Measurements from ENCODE around the gene ZNF135. TPM values are rescaled to one million over a fixed set of nuclear protein-coding genes. Genes with fewer than 3 reads are reported as not detected.

The ZNF135 gene
- total and polyA plus RNA-seq, 2 of the 4 experiments (the other 2 are of a cell fraction), result 2.4 to 2.7 TPM

DNA sequence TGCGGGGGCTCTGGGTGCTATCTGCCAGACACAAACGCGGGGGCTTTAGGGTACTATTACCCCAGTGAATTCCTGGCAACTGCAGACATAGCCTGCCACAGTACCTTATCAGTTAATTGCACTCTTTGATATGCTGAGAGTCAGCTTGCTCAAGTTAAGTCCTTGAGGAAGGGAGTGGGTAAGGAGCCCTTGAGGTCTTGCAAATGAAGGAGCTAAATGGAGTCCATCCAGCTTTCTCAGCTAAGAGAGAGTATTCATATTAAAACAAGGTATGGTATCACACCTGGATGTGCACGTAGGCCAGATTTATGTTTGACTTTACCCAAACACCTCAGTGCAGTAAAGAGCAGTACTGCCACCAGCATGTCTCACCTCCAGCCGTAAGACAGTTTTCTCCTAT lies 44.9 kb upstream of the ZNF135 start:
- no peak overlapping the region for H3K9ac ChIP-seq (ENCODE audit: low read depth, low read length)
- H3K56ac ChIP-seq (ENCODE audit: extremely low read depth, insufficient read depth, low read length), result no peak overlapping the region
- H2AFZ ChIP-seq (replicated peaks; ENCODE audit: low read length, poor library complexity), result no peak overlapping the region
- H4K91ac ChIP-seq (ENCODE audit: insufficient read depth, low read depth, low read length), result no peak overlapping the region
- no peak overlapping the region for H2BK5ac ChIP-seq (ENCODE audit: low read depth, low read length, poor library complexity, severe bottlenecking)
- no peaks in the 10 kb centered on the region for H4K20me1 ChIP-seq (ENCODE audit: insufficient read depth, low read length)
- H3K4ac ChIP-seq (ENCODE audit: low read depth, low read length), result no peak overlapping the region
- peaks cover 57% of the 10 kb centered on the region for H3K9me3 ChIP-seq (ENCODE audit: control insufficient read depth, insufficient read depth, low read length)
- DNase-seq, result no peak
- no peak overlapping the region for H4K8ac ChIP-seq (ENCODE audit: low read depth in 2 of 2, low read length in 2 of 2)
- no peak for ATAC-seq (ENCODE audit: low read depth)
- H2BK20ac ChIP-seq (ENCODE audit: low read depth, low read length), result no peak overlapping the region
- no peak for TF ChIP-seq USF2 (IDR thresholded peaks at IDR 0.05; ENCODE audit: low read depth, low read length)
- no peak for TF ChIP-seq MAZ (IDR thresholded peaks at IDR 0.05; ENCODE audit: borderline replicate concordance, low read depth, low read length)
- TF ChIP-seq MAFK (IDR thresholded peaks at IDR 0.05; ENCODE audit: low read depth, low read length), result no peak
- TF ChIP-seq CEBPB (IDR thresholded peaks at IDR 0.05; ENCODE audit: low read depth, low read length), result no peak
- TF ChIP-seq POLR2A (IDR thresholded peaks at IDR 0.05; ENCODE audit: low read depth, low read length), result no peak
- TF ChIP-seq BHLHE40 (IDR thresholded peaks at IDR 0.05; ENCODE audit: low read depth, low read length), result no peak
- TF ChIP-seq, protein P1, sequence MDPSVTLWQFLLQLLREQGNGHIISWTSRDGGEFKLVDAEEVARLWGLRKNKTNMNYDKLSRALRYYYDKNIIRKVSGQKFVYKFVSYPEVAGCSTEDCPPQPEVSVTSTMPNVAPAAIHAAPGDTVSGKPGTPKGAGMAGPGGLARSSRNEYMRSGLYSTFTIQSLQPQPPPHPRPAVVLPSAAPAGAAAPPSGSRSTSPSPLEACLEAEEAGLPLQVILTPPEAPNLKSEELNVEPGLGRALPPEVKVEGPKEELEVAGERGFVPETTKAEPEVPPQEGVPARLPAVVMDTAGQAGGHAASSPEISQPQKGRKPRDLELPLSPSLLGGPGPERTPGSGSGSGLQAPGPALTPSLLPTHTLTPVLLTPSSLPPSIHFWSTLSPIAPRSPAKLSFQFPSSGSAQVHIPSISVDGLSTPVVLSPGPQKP (IDR thresholded peaks at IDR 0.05; ENCODE audit: borderline replicate concordance, low read depth, low read length), result no peak
- no peak for TF ChIP-seq CTCF (conservative IDR thresholded peaks at IDR 0.05; ENCODE audit: low read depth, low read length)
- no peak for TF ChIP-seq FOS (IDR thresholded peaks at IDR 0.05; ENCODE audit: low read depth, low read length)
- no peak for TF ChIP-seq CHD1 (IDR thresholded peaks at IDR 0.05; ENCODE audit: low read depth, low read length)
- TF ChIP-seq SMC3 (IDR thresholded peaks at IDR 0.05; ENCODE audit: low read depth, low read length), result no peak
- TF ChIP-seq MXI1 (IDR thresholded peaks at IDR 0.05; ENCODE audit: borderline replicate concordance, low read depth, low read length), result no peak
- no peak for TF ChIP-seq RFX5 (IDR thresholded peaks at IDR 0.05; ENCODE audit: low read depth, low read length)
- TF ChIP-seq RCOR1 (IDR thresholded peaks at IDR 0.05; ENCODE audit: insufficient replicate concordance, low read length), result no peak
- TF ChIP-seq NFE2L2 (IDR thresholded peaks at IDR 0.05; ENCODE audit: low read depth, low read length), result no peak
- TF ChIP-seq RAD21 (IDR thresholded peaks at IDR 0.05; ENCODE audit: low read length), result no peak
- no peak overlapping the region for H3K4me2 ChIP-seq (ENCODE audit: low read depth, low read length)
- BruUV-seq (replicated peaks), result no TSS peak
- in situ Hi-C loops (cut with MboI; ENCODE audit: low sequenced_read_pairs), result no loop called here
- no peak overlapping the region for H2AK5ac ChIP-seq (ENCODE audit: low read depth, low read length)
- H3K27ac ChIP-seq (ENCODE audit: insufficient read depth, low read length), result no peak overlapping the region
- no peak overlapping the region for H3K4me3 ChIP-seq (ENCODE audit: insufficient read depth, low read depth, low read length)
- H3K18ac ChIP-seq (ENCODE audit: low read depth, low read length), result no peak overlapping the region
- no peaks in the 10 kb centered on the region for H3K27me3 ChIP-seq (ENCODE audit: control insufficient read depth, insufficient read depth, low read length)
- peaks cover 2% of the 10 kb centered on the region; the same call in 1 of the 2 replicates for H3K36me3 ChIP-seq (ENCODE audit: control insufficient read depth, insufficient read depth, low read length)
- H3K14ac ChIP-seq (replicated peaks; ENCODE audit: low read depth, low read length), result no peak overlapping the region
- no peaks in the 10 kb centered on the region for H3K79me1 ChIP-seq (ENCODE audit: low read depth in 1 of 2, low read length in 2 of 2)
- POLR2A ChIA-PET (ENCODE audit: unreplicated experiment), result no interaction called here
- H2BK120ac ChIP-seq (ENCODE audit: low read depth, low read length), result no peak overlapping the region
- no CpG with 5 or more reads among the region's 5 CpGs for WGBS, 2 experiments (ENCODE audit: extremely low coverage in 2 of 2, insufficient read length in 1 of 2)
- no peak overlapping the region for H3K23ac ChIP-seq (ENCODE audit: low read depth, low read length)
- dilution Hi-C loops (cut with HindIII; ENCODE audit: low sequenced_read_pairs, unreplicated experiment), result no loop called here
- CTCF ChIA-PET, result no interaction called here
- no peak overlapping the region for H2AK9ac ChIP-seq (replicated peaks; ENCODE audit: low read depth, low read length, poor library complexity)
- no peaks in the 10 kb centered on the region for H3K4me1 ChIP-seq (ENCODE audit: control insufficient read depth, insufficient read depth, low read length)
- no peak overlapping the region for H4K5ac ChIP-seq (ENCODE audit: low read depth, low read length)
- H2BK15ac ChIP-seq (ENCODE audit: low read depth, low read length), result no peak overlapping the region
- intact Hi-C loops (cut with micrococcal nuclease), result no loop called here
- no peaks in the 10 kb centered on the region for H3K9me1 ChIP-seq (ENCODE audit: insufficient read depth, low read length)
